Adrenal gland (tissue), 19 donors: Measurements from ENCODE around the gene NFILZ. TPM values are rescaled to one million over a fixed set of nuclear protein-coding genes. Genes with fewer than 3 reads are reported as not detected.

ENCODE experiments used
- DNase-seq, 7 donors: peaks; one replicate each; pipeline ENCODE4 v3.0.0-alpha.2; 2019 to 2020
- H3K27ac ChIP-seq, 5 donors: fragments of 200-600 bp; sonication (generic) in 4 of 5; 1 replicate in 3 of 5; 2 replicates in 2 of 5; pipeline versions ENCODE4 v1.5.1 to v1.8.0; 2016 to 2020; ENCODE audit warnings: mild to moderate bottlenecking in 1 of 5
- H3K27me3 ChIP-seq: fragments of 200-600 bp; 2 replicates; pipeline ENCODE4 v1.8.0; 2021
- H3K36me3 ChIP-seq, 2 donors: fragments of 200-600 bp; replicated peaks in 1 of 2; 1 replicate in 1 of 2; 2 replicates in 1 of 2; pipeline versions ENCODE4 v1.5.1 to v1.8.0; 2018 to 2022
- H3K4me1 ChIP-seq, 2 donors: fragments of 200-600 bp; replicated peaks in 1 of 2; 1 replicate in 1 of 2; 2 replicates in 1 of 2; pipeline versions ENCODE4 v1.5.1 to v1.8.0; 2018 to 2021
- H3K4me3 ChIP-seq, 4 donors: fragments of 200-600 bp; sonication (generic) in 3 of 4; one replicate each; pipeline ENCODE4 v1.5.1; 2016 to 2018
- H3K9me3 ChIP-seq, 3 donors: fragments of 200-600 bp; sonication (generic) in 1 of 3; replicated peaks in 1 of 3; 1 replicate in 2 of 3; 2 replicates in 1 of 3; pipeline versions ENCODE4 v1.5.1 to v1.8.0; 2016 to 2021
- CTCF ChIP-seq, 6 experiments: fragments of 450-650 bp in 4 of 6; fragments of 200-600 bp in 2 of 6; sonication (generic) in 1 of 6; IDR thresholded peaks; 1 replicate in 5 of 6; 2 replicates in 1 of 6; pipeline versions ENCODE4 v1.5.1 to v1.8.0; 2016 to 2021; ENCODE audit warnings: antibody characterized with exemption in 6 of 6, mild to moderate bottlenecking in 2 of 6, moderate library complexity in 1 of 6
- POLR2A ChIP-seq, 2 donors: fragments of 450-650 bp; IDR thresholded peaks; one replicate each; pipeline ENCODE4 v1.6.1; 2017; ENCODE audit warnings: antibody characterized with exemption in 2 of 2, mild to moderate bottlenecking in 2 of 2, moderate library complexity in 1 of 2
- WGBS, 4 donors: extraction: QIAGEN DNeasy Blood & Tissue Kit in 2 of 4; methylation state at CpG; one replicate each; pipeline versions ENCODE4 v1.1.5 to v1.1.7; 2013 to 2017; 5-methylcytosine and 5-hydroxymethylcytosine counted together
- intact Hi-C, 2 donors: fragments of 100-400 bp; cut with DNase I; formaldehyde crosslinking; loops; one replicate each; pipeline versions ENCODE4 v1.14.1 to v1.15.0; 2022 to 2023
- long read RNA-seq, 10 donors: library from polyadenylated mRNA in 3 of 10; unstranded in 2 of 10; stranded (forward) in 1 of 10; transcript quantifications; one replicate each; pipeline ENCODE4 v2.0.0 and lab custom pipeline, GENCODE V29; 2021 to 2026
- polyA plus RNA-seq, 3 donors: library from polyadenylated mRNA; stranded (reverse); fragments of 200-250 nt in 2 of 3; fragments of 350-450 nt in 1 of 3; fragmentation: Illumina TruSeq in 1 of 3; extraction: RNeasy Lipid Tissue Mini Kit (QIAGEN cat#74804) in 1 of 3; gene quantifications; one replicate each; pipeline ENCODE4 v1.2.3, GENCODE V29; 2013 to 2014
- total RNA-seq, 9 donors: library from RNA; depleted of rRNA in 4 of 9; stranded (reverse); fragments of >200 nt in 4 of 9; fragments of 120-200 nt in 1 of 9; fragmentation: NEBNext Ultra II Directional in 1 of 9; extraction: Animal tissue kit (Norgen Biotek cat#: 25700) in 1 of 9; gene quantifications; one replicate each; pipeline versions ENCODE4 v1.1.0 to v1.2.4, GENCODE V29; 2013 to 2023
- donor health status: healthy with polysubstance abuse.
- donor health status: Bipolar disorder and iron deficiency.
- donor health status: DM: yes; HTN: yes; CAD: no.
- donor health status: DM: no; HTN: no; CAD: no.
- donor health status: DM: no; HTN: no; CAD: no.
- donor health status: DM: yes; HTN: yes; CAD: no.

The NFILZ gene, protein sequence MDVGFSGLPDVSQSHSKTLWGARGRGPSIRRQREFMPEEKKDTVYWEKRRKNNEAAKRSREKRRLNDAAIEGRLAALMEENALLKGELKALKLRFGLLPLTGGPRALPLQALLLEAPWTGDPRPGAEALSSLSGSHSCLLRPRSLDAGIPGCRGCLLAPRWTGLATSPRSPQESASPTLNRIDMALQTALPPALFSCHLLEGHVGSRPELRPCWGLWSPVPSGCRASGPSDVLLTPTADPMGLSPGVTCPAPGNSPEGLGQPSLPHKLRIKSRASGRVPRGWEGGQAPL
- total RNA-seq (not detected), polyA plus RNA-seq (not detected)
- long read RNA-seq, donor 1: 0 reads
- long read RNA-seq, donor 2: 0 reads
- long read RNA-seq, donor 3: 0 reads
- long read RNA-seq, donor 4: 0 reads
- long read RNA-seq, donor 5: 0 reads
- long read RNA-seq, donor 6: 0 reads
- long read RNA-seq, donor 7: 0 reads
- long read RNA-seq, donor 8: 0 reads
- long read RNA-seq, donor 9: 0 reads
- long read RNA-seq, donor 10: 0 reads

- Histone ChIP-seq H3K27ac (peak within 1 kb of the TSS in 2 of 5 donors; percentile 60 to 66), H3K4me1 (no peaks in the 10 kb centered on the region), H3K36me3 (no peaks in the 10 kb centered on the region), H3K4me3 (no peak within 1 kb of the TSS), H3K9me3 (no peaks in the 10 kb centered on the region), H3K27me3 (no peaks in the 10 kb centered on the region)
- 85 to 94% (median 90%) methylated on average over 10 to 11 of the region's 11 CpGs for WGBS, 4 donors
- TF ChIP-seq CTCF (IDR thresholded peaks at IDR 0.05) (no peak), POLR2A (IDR thresholded peaks at IDR 0.05) (no peak)
- intact Hi-C loops: no loop called here
- DNase-seq: no peak
These were observed at the start of gene NFILZ for GRCh38 chr19:8629996-8630683. Gene NFILZ, plus strand, starts transcription at chr19:8630633. Its CDS starts 46,133 bp downstream, at chr19:8676766.

DNA sequence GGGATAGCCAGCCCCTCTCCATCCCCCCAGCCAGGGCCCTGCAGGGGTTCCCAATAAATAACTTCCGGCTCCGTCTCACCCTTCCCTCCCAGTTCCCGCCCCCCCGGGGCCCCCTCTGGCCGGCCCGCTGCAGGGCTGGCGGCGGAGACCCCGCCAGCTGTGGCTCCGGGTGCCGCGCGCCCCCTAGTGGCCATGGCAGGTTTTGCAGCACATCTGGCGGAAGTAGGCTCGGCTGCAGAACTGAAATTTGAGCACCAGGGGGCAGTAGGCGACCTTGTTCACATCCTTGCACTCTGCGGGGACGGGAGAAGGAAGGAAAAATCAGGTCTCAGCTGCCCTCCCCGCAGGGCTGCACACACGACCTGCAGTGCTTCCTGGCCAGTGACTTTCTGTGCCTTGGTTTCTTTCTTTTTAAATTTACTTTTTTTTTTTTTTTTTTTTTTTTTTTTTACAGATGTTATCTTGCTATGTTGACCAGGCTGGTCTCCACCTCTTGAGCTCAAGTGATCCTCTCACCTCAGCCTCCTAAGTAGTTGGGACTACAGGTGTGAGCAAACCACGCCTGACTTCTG is 49.6 kb upstream of the NFILZ start:
- H3K4me1 ChIP-seq: no peaks in the 10 kb centered on the region
- no peak overlapping the region for H3K27ac ChIP-seq
- H3K9me3 ChIP-seq: no peaks in the 10 kb centered on the region
- DNase-seq: peak; percentile 77 to 89 (median 85)
- 4 to 7% (median 5%) methylated on average over 8 to 21 of the region's 21 CpGs for WGBS, 4 donors
- H3K27me3 ChIP-seq: no peaks in the 10 kb centered on the region
- intact Hi-C loops: loop anchor here in 1 of 2 donors (10.0 kb wide), 2 partner anchors 166 to 226 kb away; partner anchors contain the start of gene MARCHF2
- TF ChIP-seq CTCF (IDR thresholded peaks at IDR 0.05): peak; percentile 97 to 100 (median 98)
- no peak for TF ChIP-seq POLR2A (IDR thresholded peaks at IDR 0.05)
- H3K4me3 ChIP-seq: no peak overlapping the region
- peaks cover 0 to 12% of the 10 kb centered on the region in 2 donors for H3K36me3 ChIP-seq

- Histone ChIP-seq H3K4me1 (no peaks in the 10 kb centered on the region), H3K4me3 (no peak overlapping the region), H3K27ac (no peak overlapping the region), H3K9me3 (no peaks in the 10 kb centered on the region), H3K27me3 (no peaks in the 10 kb centered on the region), H3K36me3 (peaks cover 0 to 15% of the 10 kb centered on the region in 2 donors)
- 78 to 88% (median 84%) methylated on average over 30 to 71 of the region's 71 CpGs for WGBS, 4 donors
- TF ChIP-seq CTCF (IDR thresholded peaks at IDR 0.05) (no peak), POLR2A (IDR thresholded peaks at IDR 0.05) (no peak)
- intact Hi-C loops: loop anchor here in 1 of 2 donors (10.0 kb wide), 2 partner anchors 170 to 230 kb away; partner anchors contain the start of gene MARCHF2
- no peak for DNase-seq
These were observed 45.2 kb upstream of the NFILZ start for GRCh38 chr19:8584965-8585893.
